ENCODE results near the gene NKX6-1.

NKX6-1 gene

GRCh38 chr4:84529169-84529751 is 30.2 kb upstream of the NKX6-1 start:
- peak; percentile 64 for TF ChIP-seq CTCF (conservative IDR thresholded peaks at IDR 0.05; ENCODE audit: low read depth, low read length)
- no peak for DNase-seq (ENCODE audit: low read depth)
- H3K4me3 ChIP-seq (ENCODE audit: low read length) = no peak overlapping the region

- no peak overlapping the region for H3K4me3 ChIP-seq (ENCODE audit: low read length)
- no peak for TF ChIP-seq CTCF (conservative IDR thresholded peaks at IDR 0.05; ENCODE audit: low read depth, low read length)
- no peak for DNase-seq (ENCODE audit: low read depth)
Measured at GRCh38 chr4:84527391-84527790, 28.3 kb upstream of the NKX6-1 start.

DNA sequence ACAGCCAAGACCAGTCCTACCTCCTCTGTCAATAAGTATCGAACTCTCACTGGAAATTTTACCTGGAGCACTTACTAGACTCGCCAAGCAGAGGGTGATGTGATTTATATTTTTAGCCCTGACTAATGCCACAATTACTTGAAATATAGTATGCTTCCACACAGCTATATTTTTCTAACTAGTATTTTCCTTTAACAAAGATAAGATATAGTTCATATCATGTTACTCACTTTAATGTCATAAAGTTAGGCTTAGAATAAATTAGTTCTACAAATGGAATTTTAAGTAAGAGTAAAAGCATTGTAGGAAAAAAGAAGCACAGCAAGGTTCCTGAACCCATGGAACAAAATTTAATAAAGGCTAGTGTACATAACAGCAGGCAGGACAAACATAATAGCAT is 16.0 kb upstream of the NKX6-1 start:
- DNase-seq (ENCODE audit: low read depth) = no peak

DNA sequence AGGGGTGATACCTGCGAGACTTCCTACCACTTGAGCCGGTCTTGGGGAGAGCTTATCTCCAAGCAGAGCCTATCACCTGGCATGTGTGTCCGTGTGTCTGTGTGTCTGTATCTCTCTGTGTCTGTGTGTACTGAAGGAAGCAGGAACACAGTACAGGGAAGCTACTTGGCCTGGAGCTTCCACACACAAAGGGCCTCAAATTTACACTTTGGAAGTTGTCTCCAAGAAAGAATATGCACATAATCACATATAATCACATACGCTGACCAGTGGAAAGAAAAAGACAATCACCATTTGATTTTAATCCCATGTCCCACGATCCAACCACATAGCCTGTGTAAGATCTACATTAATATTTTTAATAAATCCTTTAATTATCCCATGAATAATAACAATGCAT is 13.2 kb upstream of the NKX6-1 start:
- no peak for TF ChIP-seq CTCF (conservative IDR thresholded peaks at IDR 0.05; ENCODE audit: low read depth, low read length)
- no peak for DNase-seq (ENCODE audit: low read depth)

More for the DNA sequence above, 16.0 kb upstream of the NKX6-1 start:
- no peak overlapping the region for H3K4me3 ChIP-seq (ENCODE audit: low read length)
- no peak for TF ChIP-seq CTCF (conservative IDR thresholded peaks at IDR 0.05; ENCODE audit: low read depth, low read length)

DNA sequence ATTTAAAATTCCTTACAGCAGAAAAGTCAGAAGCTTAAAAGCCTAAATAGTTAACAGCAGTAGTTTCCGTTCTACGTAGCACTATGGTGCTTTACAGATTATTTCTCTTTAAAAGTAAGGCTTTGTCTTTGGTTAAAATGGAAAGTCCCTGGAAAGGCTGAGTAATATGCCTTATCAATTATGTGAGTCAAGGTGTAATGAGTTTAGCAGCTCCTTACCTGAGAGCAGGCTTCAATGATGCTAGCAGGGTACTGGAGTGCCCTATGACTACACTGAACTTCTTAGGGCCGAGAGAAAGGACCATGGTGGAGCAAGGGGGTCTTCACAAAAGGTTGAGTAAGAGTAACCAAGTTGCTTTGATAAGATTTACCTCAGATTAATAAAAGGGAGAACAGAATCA is 12.6 kb upstream of the NKX6-1 start:
- H3K4me3 ChIP-seq (ENCODE audit: low read length) = no peak overlapping the region
- DNase-seq (ENCODE audit: low read depth) = no peak
- TF ChIP-seq CTCF (conservative IDR thresholded peaks at IDR 0.05; ENCODE audit: low read depth, low read length) = no peak

More for the DNA sequence above, 13.2 kb upstream of the NKX6-1 start:
- no peak overlapping the region for H3K4me3 ChIP-seq (ENCODE audit: low read length)

DNA sequence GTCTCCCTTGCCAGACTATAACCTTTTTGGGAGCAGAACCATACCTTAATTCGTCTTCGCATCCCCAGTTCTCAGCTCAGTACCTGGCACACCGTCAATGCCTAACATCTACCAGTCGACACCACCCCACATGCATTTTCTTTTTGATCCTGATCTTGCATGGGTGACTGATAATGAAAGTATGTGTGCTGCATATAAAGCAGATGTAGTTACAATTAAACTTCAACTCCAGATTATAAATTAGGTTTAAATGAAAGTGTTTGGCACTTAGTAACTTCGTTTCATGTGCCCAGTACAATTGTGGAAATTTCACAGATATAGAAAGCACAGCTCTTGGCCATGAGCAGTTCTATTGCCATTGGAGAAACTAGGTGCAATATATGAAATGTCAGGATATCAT is 8.8 kb upstream of the NKX6-1 start:
- DNase-seq (ENCODE audit: low read depth) = no peak
- no peak for TF ChIP-seq CTCF (conservative IDR thresholded peaks at IDR 0.05; ENCODE audit: low read depth, low read length)
- H3K4me3 ChIP-seq (ENCODE audit: low read length) = no peak overlapping the region

GRCh38 chr4:84504821-84505220 is 5.7 kb upstream of the NKX6-1 start:
- no peak overlapping the region for H3K4me3 ChIP-seq (ENCODE audit: low read length)
- no peak for TF ChIP-seq CTCF (conservative IDR thresholded peaks at IDR 0.05; ENCODE audit: low read depth, low read length)
- DNase-seq (ENCODE audit: low read depth) = no peak

Data from retinal pigment epithelial cell (primary cell).